ENCODE results near the gene LRRC61. TPM values are rescaled to one million over a fixed set of nuclear protein-coding genes. Genes with fewer than 3 reads are reported as not detected.

Gene LRRC61
- total RNA-seq, 1 donor from 2014 or later = 3.0 TPM

GRCh38 chr7:150332852-150333635 is 9.9 kb downstream of the LRRC61 start:
- no peak for DNase-seq

GRCh38 chr7:150333659-150334058 is 10.5 kb downstream of the LRRC61 start:
- DNase-seq = no peak

GRCh38 chr7:150334108-150334507 is 11.0 kb downstream of the LRRC61 start:
- no peak for DNase-seq

DNA sequence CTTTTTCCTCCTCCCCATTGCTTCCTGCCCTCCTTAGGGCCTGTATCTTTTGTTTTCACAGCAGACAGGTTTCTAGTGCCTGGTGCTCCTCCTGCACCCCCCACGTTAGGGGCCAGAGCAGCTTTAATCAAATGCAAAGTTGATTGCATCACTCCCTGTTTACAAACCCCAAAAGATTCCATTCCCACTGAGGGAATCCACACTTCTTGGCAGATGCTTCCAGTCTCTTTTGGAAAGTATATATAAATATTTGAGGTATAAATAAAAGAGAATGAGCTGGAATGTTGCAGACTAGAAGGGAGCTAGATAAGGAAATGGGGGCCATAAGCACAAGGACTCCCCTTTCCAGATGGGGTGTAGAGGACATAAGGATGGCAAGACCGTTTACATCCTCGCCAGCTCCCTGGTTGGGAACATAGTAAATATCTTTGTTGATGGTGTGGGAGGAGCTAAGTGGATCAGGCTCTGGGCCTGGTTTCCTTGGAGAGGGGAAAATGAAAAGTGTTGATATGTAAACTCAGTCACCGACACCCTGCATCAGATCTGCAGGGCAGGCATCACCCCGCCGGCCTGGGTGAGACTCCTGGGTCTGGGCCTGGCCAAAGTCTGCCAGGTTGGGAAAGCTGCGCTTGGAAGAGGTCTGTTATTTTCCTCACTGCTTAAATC is 12.1 kb downstream of the LRRC61 start:
- peak; percentile 66 for DNase-seq

DNA sequence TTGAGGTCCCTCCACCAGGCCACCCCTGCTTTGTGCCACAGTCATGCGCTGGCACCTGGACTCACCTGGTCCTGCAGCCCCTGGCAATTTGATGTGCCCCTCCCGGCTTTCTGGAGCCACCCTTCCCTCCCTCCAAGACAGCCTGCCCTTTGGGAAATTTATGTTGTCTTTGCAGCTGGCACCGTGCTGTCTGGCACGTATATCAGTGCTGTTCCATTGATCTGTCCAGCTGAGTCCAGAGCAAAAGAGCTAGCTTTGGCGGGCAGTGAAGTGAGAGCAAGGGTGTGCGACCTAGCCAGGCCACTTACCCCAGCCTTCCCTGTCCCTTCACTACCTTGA is 12.6 kb downstream of the LRRC61 start:
- DNase-seq = no peak

GRCh38 chr7:150336746-150337145 is 13.6 kb downstream of the LRRC61 start:
- no peak for DNase-seq

DNA sequence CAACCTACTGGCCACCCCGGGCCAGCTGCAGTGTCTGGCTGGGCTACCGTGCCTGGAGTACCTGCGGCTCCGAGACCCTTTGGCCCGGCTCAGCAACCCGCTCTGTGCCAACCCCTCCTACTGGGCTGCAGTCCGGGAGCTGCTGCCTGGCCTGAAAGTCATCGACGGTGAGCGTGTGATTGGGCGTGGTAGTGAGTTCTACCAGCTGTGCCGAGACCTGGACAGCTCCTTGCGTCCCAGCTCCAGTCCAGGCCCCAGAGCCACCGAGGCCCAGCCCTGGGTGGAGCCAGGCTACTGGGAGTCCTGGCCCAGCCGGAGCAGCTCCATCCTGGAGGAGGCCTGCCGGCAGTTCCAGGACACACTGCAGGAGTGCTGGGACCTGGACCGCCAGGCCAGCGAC is 14.0 kb downstream of the LRRC61 start:
- DNase-seq = no peak

DNA sequence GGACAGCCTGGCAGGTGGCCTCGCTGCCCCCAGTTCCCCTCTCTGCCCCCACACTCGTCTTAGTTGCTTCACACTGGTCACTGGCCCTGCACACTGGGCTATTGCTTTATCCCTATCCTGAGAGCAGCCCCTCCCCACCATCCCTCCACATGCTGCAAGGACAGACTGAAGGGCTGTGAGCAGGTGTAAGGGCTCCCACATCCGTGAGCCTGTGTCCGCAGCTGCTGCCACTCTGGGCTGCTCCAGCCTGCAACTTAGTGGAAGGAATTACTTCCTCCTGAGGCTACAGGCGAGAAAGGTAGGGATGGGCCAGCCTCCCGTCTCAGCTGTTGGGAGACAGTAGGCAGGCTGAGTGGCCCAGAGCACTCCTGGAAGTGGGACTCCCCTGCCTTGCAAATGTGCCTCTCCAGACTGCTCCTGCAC is 14.5 kb downstream of the LRRC61 start:
- DNase-seq = no peak

DNA sequence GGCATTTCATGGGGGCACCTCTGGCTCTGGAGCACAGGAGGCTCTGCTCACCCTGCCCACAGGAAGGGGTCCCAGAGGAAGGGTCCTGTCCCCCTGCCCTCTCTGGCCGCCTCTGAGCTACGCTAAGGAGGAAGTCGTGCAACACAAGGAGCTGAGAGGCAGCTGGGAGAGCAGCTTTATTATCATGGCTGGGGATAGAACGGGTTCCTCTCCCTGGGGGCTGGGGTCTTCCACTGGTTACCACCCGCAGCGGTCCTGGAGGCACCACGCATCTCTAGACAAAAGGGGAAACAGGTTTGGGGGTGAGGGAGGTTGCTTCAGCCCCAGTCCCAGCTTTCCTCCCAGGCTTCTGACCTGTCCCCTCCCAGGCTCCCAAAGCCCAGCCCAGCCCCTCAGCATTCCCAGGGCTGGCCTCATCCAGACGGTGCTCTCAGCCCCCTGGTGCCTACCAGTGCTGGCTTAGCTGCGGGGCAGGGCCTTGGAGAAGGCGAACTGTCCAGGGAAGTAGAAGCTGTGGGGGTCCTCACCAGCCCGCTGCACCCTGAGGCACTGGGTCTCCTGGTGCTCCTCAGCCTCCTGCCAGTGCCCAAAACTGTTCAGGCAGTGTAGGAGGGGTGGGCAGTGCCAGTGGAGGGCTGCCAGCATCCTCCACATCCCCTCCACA is 15.1 kb downstream of the LRRC61 start:
- DNase-seq = no peak

DNA sequence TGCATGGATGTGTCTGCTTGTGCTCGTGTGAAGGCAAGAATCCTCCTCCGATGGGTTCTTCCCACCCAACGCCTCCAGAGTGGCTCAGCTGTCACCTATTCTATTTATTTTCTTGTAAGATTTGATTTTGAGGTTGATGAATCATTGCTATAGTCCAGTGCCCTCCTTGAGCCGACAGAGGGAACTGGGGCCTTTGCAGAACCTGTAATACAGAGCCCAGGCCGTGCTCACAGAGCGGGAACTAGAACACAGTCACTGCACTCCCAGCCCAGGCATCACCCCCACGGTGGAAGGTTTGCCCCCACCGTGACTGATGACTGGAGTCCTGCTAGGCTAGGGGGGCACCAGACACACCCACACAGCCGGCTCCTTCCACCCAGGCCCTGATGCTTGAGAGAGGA is 16.3 kb downstream of the LRRC61 start:
- DNase-seq = no peak

- no peak for DNase-seq
Measured at GRCh38 chr7:150340024-150340749, 17.0 kb downstream of the LRRC61 start.

- no peak for DNase-seq
Measured at GRCh38 chr7:150340875-150341262, 17.7 kb downstream of the LRRC61 start.

- no peak for DNase-seq
Measured at GRCh38 chr7:150341263-150342120, 18.3 kb downstream of the LRRC61 start, which contains the start of gene RARRES2. TSS of gene RARRES2 (minus strand) at chr7:150341629. CDS start at chr7:150340609, 1,020 bp downstream.

- no peak for DNase-seq
Measured at GRCh38 chr7:150342121-150342408, 18.9 kb downstream of the LRRC61 start.

DNA sequence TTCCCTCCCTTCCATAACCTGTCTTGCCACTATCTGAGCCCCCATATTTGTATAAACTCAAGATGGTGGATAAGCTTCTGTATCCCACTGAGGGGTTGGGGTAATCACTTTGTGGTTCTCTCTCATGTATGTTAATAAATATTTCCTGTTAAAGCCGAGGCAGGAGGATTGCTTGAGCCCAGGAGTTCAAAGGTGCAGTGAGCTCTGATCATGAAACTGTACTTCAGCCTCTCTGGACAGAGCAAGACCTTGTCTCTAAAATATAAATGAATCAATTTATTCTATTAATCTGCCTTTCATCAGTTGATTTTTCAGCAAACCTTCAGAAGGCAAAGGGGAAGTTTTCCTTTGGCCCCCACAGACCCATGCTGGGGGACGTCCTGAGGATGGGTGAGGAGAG is 20.1 kb downstream of the LRRC61 start:
- DNase-seq = no peak

DNA sequence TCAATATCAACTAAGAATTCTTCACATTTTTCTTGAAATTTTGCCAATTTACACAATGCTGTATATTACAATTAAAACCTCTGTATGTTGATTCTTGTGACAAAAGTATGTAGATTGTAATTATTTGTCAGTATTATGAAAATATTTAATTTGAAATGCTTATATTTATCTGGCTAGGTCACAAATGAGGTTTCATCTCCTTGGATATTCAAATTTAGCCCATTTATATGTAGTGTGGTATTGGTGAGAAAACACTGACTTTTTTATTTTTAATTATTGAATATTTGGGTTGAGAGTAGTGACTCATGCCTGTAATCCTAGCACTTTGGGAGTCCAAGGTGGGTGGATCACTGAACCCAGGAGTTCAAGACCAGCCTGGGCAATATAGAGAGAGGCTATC is 21.1 kb downstream of the LRRC61 start:
- no peak for DNase-seq

DNA sequence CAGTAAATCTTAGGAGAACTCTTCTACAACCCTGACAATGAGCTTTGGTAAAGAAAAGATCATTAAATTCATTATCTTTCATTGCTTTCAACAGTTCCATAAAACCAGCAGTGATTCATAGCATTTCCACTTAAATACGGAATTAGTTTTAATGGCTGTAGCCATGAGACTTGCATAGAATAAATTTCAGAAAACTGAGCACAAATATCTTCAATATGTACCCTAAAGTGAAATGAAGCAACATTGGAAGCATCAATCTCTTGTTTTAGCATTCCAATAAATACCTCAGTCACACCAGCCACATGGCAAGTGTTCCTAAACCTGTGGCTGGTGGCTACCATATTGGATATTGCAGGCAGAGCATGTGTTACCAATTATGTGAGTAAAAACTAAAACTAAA is 21.9 kb downstream of the LRRC61 start:
- no peak for DNase-seq

GRCh38 chr7:150346922-150347321 is 23.8 kb downstream of the LRRC61 start:
- DNase-seq = no peak

- no peak for DNase-seq
Measured at GRCh38 chr7:150351587-150352194, 28.5 kb downstream of the LRRC61 start.

DNA sequence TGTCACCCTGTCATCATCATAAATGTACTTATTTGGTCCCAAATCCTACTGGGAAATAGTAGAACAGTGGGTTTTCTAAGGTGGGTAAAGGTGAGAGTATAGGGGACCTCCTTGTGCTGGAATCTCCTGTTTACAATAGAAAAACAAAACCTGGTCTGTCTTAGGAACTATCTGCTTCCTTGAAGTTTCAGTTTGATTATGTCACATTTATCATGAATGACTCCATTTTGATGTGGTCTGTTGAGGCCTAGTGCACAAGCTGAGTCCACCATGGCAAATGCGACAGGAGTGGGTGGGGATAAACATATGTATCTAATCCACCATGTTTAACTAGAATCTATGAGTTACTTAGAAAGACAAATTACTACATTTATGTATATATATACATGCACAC is 32.5 kb downstream of the LRRC61 start:
- DNase-seq = no peak

DNA sequence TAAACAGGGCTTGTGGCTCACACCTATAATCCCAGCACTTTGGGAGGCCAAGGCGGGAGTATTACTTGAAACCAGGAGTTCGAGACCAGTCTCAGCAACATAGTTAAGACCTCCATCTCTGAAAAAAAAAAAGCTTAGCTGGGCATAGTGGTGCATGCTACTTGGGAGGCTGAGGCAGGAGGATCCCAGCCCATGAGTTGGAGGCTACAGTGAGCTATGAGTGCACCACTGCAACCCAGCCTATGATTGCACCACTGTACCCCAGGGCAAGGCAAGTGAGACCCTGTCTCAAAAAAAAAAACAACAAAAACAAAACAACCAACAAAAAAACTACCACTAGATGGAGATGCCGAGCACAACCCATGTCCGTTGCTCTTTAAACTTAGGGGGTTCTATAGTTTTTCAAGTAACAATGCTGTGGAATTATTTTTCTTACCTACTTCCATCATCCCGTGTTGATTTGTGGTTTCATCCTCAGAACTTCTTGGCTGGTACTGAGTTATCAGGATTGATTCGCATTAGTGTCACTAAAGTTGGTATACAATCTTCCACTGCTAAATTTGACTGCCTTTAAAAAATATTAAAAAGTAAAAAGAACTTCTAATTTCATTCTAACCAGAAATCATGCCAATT is 33.2 kb downstream of the LRRC61 start:
- DNase-seq = no peak

Measured in skin of body (tissue), 2 donors.